Measurements from ENCODE around the gene CPEB1.
"Not testable (repeated sequence)": the region's sequence is repeated elsewhere in the genome, so short reads cannot be mapped to it uniquely, and the experiment has no call there.

Gene CPEB1

GRCh38 chr15:82502700-82503339 is 144.3 kb downstream of the CPEB1 start:
- DNase-seq, result peak; percentile 32

- DNase-seq, result not testable (repeated sequence)
Measured at GRCh38 chr15:82500772-82501171, 146.4 kb downstream of the CPEB1 start.

- not testable (repeated sequence) for DNase-seq
Measured at GRCh38 chr15:82497978-82498377, 149.2 kb downstream of the CPEB1 start.

Measured in activated CD4-positive, alpha-beta T cell treated with anti-CD3 and anti-CD28 coated beads, Interleukin-10, Interleukin-2, amounts not matched to agents 100 ng/mL and 50 ng/mL, durations not matched to agents 16 hours and 8 hours (primary cell).